Occipital lobe (tissue), 2 donors: ENCODE results near the gene RAD51AP2. TPM values are rescaled to one million over a fixed set of nuclear protein-coding genes. Genes with fewer than 3 reads are reported as not detected.

Source experiments
- DNase-seq: peaks from one replicate; lab custom pipeline; 2025; lab: John Stamatoyannopoulos, UW
- total RNA-seq: library from RNA; depleted of rRNA; stranded (reverse); fragments of >200 nt; gene quantifications from one replicate; pipeline ENCODE4 v1.2.3, GENCODE V29; 2014

The RAD51AP2 gene
- total RNA-seq, 1 donor from 2014 or later: 0.47 TPM

GRCh38 chr2:17470855-17471641 is 47.2 kb downstream of the RAD51AP2 start:
- DNase-seq: no peak

- no peak for DNase-seq
Measured at GRCh38 chr2:17461087-17461475, 57.2 kb downstream of the RAD51AP2 start.

Other genes starting within 250 kb of the RAD51AP2 start
- 23.1 TPM for gene VSNL1, start 22.3 kb upstream of the RAD51AP2 start, total RNA-seq
- gene SMC6, start 235.4 kb upstream of the RAD51AP2 start, total RNA-seq: 29.5 TPM
- 11.7 TPM for gene GEN1, start 235.7 kb upstream of the RAD51AP2 start, total RNA-seq